CD14-positive monocyte (primary cell): ENCODE measurements around the gene QKI. TPM values are rescaled to one million over a fixed set of nuclear protein-coding genes. Genes with fewer than 3 reads are reported as not detected.

Experiments used
- DNase-seq, 3 donors: peaks; one replicate each; pipeline ENCODE4 v3.0.0-alpha.2; 2011 to 2022
- H2AFZ ChIP-seq: 2 replicates; pipeline ENCODE4 v1.6.0; 2012; ENCODE audit warnings: mild to moderate bottlenecking, low read depth, low read length, inconsistent platforms; ENCODE audit not compliant: insufficient read depth, poor library complexity, severe bottlenecking
- H3K27ac ChIP-seq, 2 donors: 1 replicate in 1 of 2; 2 replicates in 1 of 2; pipeline ENCODE4 v1.5.1; 2012 to 2013; ENCODE audit warnings: low read length in 2 of 2, control low read depth in 1 of 2, inconsistent platforms in 1 of 2, low read depth in 1 of 2, mild to moderate bottlenecking in 1 of 2
- H3K27me3 ChIP-seq, 2 donors: one replicate each; pipeline versions ENCODE4 v1.6.0 to v1.6.1; 2011 to 2013; ENCODE audit warnings: low read length in 2 of 2; ENCODE audit not compliant: control insufficient read depth in 2 of 2, insufficient read depth in 2 of 2
- H3K36me3 ChIP-seq, 2 donors: replicated peaks in 1 of 2; 1 replicate in 1 of 2; 2 replicates in 1 of 2; pipeline versions ENCODE4 v1.5.1 to v1.6.1; 2012 to 2013; ENCODE audit warnings: low read length in 2 of 2, control low read depth in 1 of 2, inconsistent platforms in 1 of 2, mild to moderate bottlenecking in 1 of 2; ENCODE audit not compliant: insufficient read depth in 2 of 2, control insufficient read depth in 1 of 2
- H3K4me1 ChIP-seq, 2 donors: 1 replicate in 1 of 2; 2 replicates in 1 of 2; pipeline versions ENCODE4 v1.5.1 to v1.6.1; 2012 to 2013; ENCODE audit warnings: low read length in 2 of 2, control low read depth in 1 of 2, inconsistent platforms in 1 of 2, mild to moderate bottlenecking in 1 of 2, moderate library complexity in 1 of 2; ENCODE audit not compliant: insufficient read depth in 2 of 2, control insufficient read depth in 1 of 2
- H3K4me2 ChIP-seq: replicated peaks from 2 replicates; pipeline ENCODE3; 2012; ENCODE audit warnings: low read length, moderate library complexity, mild to moderate bottlenecking; ENCODE audit not compliant: poor library complexity, severe bottlenecking; ENCODE audit errors: extremely low read depth
- H3K4me3 ChIP-seq, 3 experiments: fragments of 200-600 bp in 1 of 3; sonication (generic) in 1 of 3; replicated peaks in 1 of 3; 1 replicate in 2 of 3; 2 replicates in 1 of 3; pipeline ENCODE4 v1.5.1; 2011 to 2013; ENCODE audit warnings: low read length in 3 of 3, mild to moderate bottlenecking in 3 of 3, control low read depth in 2 of 3, low read depth in 2 of 3, inconsistent platforms in 1 of 3, moderate library complexity in 1 of 3
- H3K79me2 ChIP-seq: 2 replicates; pipeline ENCODE4 v1.6.0; 2012; ENCODE audit warnings: mild to moderate bottlenecking, control low read depth, inconsistent platforms, low read length, moderate library complexity; ENCODE audit not compliant: insufficient read depth
- H3K9ac ChIP-seq: 2 replicates; pipeline ENCODE4 v1.6.0; 2017; ENCODE audit warnings: low read length, mild to moderate bottlenecking; ENCODE audit not compliant: insufficient read depth, poor library complexity, severe bottlenecking
- H3K9me3 ChIP-seq, 2 donors: replicated peaks in 1 of 2; 1 replicate in 1 of 2; 2 replicates in 1 of 2; pipeline versions ENCODE4 v1.5.1 to v1.6.1; 2012 to 2013; ENCODE audit warnings: low read length in 2 of 2, control low read depth in 1 of 2; ENCODE audit not compliant: control insufficient read depth in 1 of 2, insufficient read depth in 1 of 2
- H4K20me1 ChIP-seq: 2 replicates; pipeline ENCODE4 v1.6.0; 2012; ENCODE audit warnings: mild to moderate bottlenecking, low read length, control low read depth, moderate library complexity; ENCODE audit not compliant: insufficient read depth
- H3K27ac Mint-ChIP-seq, 7 donors: one replicate each; pipeline ENCODE4 v1.8.0; 2020; ENCODE audit warnings: mild to moderate bottlenecking in 7 of 7, mixed read lengths in 7 of 7, moderate library complexity in 6 of 7, inconsistent platforms in 2 of 7
- H3K27me3 Mint-ChIP-seq, 3 donors: one replicate each; pipeline ENCODE4 v1.8.0; 2021 to 2022; ENCODE audit warnings: low read depth in 3 of 3, mild to moderate bottlenecking in 3 of 3, mixed read lengths in 3 of 3, moderate library complexity in 3 of 3, inconsistent platforms in 1 of 3
- H3K36me3 Mint-ChIP-seq, 2 donors: one replicate each; pipeline ENCODE4 v1.8.0; 2020; ENCODE audit warnings: mixed read lengths in 2 of 2, inconsistent platforms in 1 of 2, mild to moderate bottlenecking in 1 of 2
- H3K4me1 Mint-ChIP-seq: one replicate; pipeline ENCODE4 v1.8.0; 2020; ENCODE audit warnings: mild to moderate bottlenecking, mixed read lengths
- H3K4me3 Mint-ChIP-seq, 2 donors: one replicate each; pipeline ENCODE4 v1.8.0; 2020; ENCODE audit warnings: mild to moderate bottlenecking in 2 of 2, mixed read lengths in 2 of 2, moderate library complexity in 1 of 2
- H3K9me3 Mint-ChIP-seq, 7 donors: one replicate each; pipeline ENCODE4 v1.8.0; 2020 to 2022; ENCODE audit warnings: mixed read lengths in 7 of 7, mild to moderate bottlenecking in 6 of 7, moderate library complexity in 6 of 7, inconsistent platforms in 2 of 7
- CTCF ChIP-seq: fragments of 200-600 bp; IDR thresholded peaks from one replicate; pipeline ENCODE4 v1.8.0; 2022; ENCODE audit warnings: antibody characterized with exemption, mild to moderate bottlenecking
- WGBS: methylation state at CpG from one replicate; pipeline ENCODE4 v1.1.5; 2013; ENCODE audit warnings: missing lambda C conversion rate; ENCODE audit not compliant: insufficient coverage; 5-methylcytosine and 5-hydroxymethylcytosine counted together
- intact Hi-C, 2 donors: fragments of 100-400 bp; cut with micrococcal nuclease; formaldehyde crosslinking; loops; one replicate each; pipeline versions ENCODE4 v1.15.0 to v1.15.1; 2023
- polyA plus RNA-seq, 3 donors: library from polyadenylated mRNA; depleted of rRNA in 1 of 3; unstranded in 2 of 3; stranded (reverse) in 1 of 3; fragments of 300-500 nt in 2 of 3; fragments of >200 nt in 1 of 3; fragmentation: Illumina TruSeq in 2 of 3; gene quantifications; 1 replicate in 2 of 3; 2 replicates in 1 of 3; pipeline ENCODE4 v1.2.3, GENCODE V29; 2012 to 2021

Gene QKI
- polyA plus RNA-seq, 3 donors: 24.3 to 154 (median 71.8) TPM

GRCh38 chr6:163526346-163526745, 111.8 kb downstream of the QKI start:
- Histone ChIP-seq H3K36me3 (peaks cover 0 to 2% of the 10 kb centered on the region in 2 donors), H3K27ac (no peak overlapping the region), H3K9me3 (no peaks in the 10 kb centered on the region), H3K4me3 (no peak overlapping the region), H3K9ac (no peak overlapping the region), H3K27me3 (no peaks in the 10 kb centered on the region), H2AFZ (no peak overlapping the region), H3K4me2 (no peak overlapping the region), H3K4me1 (peaks cover 5 to 9% of the 10 kb centered on the region in 2 donors), H4K20me1 (peaks cover 100% of the 10 kb centered on the region), H3K79me2 (peaks cover 100% of the 10 kb centered on the region)
- WGBS: no CpG with 5 or more reads among the region's 1 CpG
- peak overlapping the region in 1 of 7 donors; percentile 25 for H3K27ac Mint-ChIP-seq
- peaks cover 5 to 13% of the 10 kb centered on the region in 2 donors for H3K36me3 Mint-ChIP-seq
- intact Hi-C loops: no loop called here
- peaks cover 47% of the 10 kb centered on the region for H3K4me1 Mint-ChIP-seq
- no peaks in the 10 kb centered on the region for H3K9me3 Mint-ChIP-seq
- H3K27me3 Mint-ChIP-seq: peaks cover 0 to 2% (median 0%) of the 10 kb centered on the region in 3 donors
- TF ChIP-seq CTCF: no peak
- DNase-seq: no peak
- H3K4me3 Mint-ChIP-seq: no peak overlapping the region

- no peak overlapping the region for H3K4me3 Mint-ChIP-seq
- Histone ChIP-seq H3K9me3 (no peaks in the 10 kb centered on the region), H3K4me2 (no peak overlapping the region), H2AFZ (no peak overlapping the region), H3K4me3 (no peak overlapping the region), H3K36me3 (peaks cover 0 to 2% of the 10 kb centered on the region in 2 donors), H3K27ac (no peak overlapping the region), H3K4me1 (peaks cover 6 to 11% of the 10 kb centered on the region in 2 donors), H3K9ac (no peak overlapping the region), H4K20me1 (peaks cover 100% of the 10 kb centered on the region), H3K79me2 (peaks cover 100% of the 10 kb centered on the region), H3K27me3 (no peaks in the 10 kb centered on the region)
- TF ChIP-seq CTCF: no peak
- H3K27me3 Mint-ChIP-seq: peaks cover 0 to 2% (median 0%) of the 10 kb centered on the region in 3 donors
- peaks cover 50% of the 10 kb centered on the region for H3K4me1 Mint-ChIP-seq
- intact Hi-C loops: no loop called here
- no peak for DNase-seq
- no CpG with 5 or more reads among the region's 3 CpGs for WGBS
- H3K27ac Mint-ChIP-seq: no peak overlapping the region
- peaks cover 5 to 13% of the 10 kb centered on the region in 2 donors for H3K36me3 Mint-ChIP-seq
- H3K9me3 Mint-ChIP-seq: no peaks in the 10 kb centered on the region
These were observed 112.8 kb downstream of the QKI start for GRCh38 chr6:163527291-163527690.
